ENCODE measurements around the gene MAP1LC3C. TPM values are rescaled to one million over a fixed set of nuclear protein-coding genes. Genes with fewer than 3 reads are reported as not detected.

The MAP1LC3C gene
- total and polyA plus RNA-seq, 9 of the 15 experiments (the other 6 are each of a cell fraction or from before 2014, with no cell fraction given), result not detected

DNA sequence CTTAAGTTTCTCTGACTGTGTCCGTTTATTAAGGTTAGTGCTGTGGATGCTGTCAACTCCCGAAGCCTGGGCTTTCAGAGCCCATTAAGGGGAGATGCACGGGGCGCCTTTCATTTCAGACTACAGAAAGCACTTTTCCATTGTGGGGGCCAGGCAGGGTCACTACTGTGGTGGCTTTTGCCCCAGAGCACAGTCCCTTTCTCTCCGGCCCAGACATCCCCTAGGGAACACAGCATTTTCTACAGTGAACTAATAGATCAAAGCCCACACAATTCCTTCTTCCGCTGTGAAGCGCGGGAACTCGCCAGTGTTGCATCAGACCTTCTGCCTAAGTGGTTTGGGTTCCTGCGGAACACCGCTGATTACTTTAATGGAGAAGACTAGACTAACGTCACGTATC lies 26.8 kb upstream of the MAP1LC3C start:
- in situ Hi-C loops (cut with MboI) (no loop called here), intact Hi-C loops (cut with micrococcal nuclease) (loop anchor here (10.0 kb wide), 2 partner anchors 429 to 1299 kb away; no protein-coding TSS in a partner anchor)
- 9% methylated on average over 13 of the region's 13 CpGs for WGBS (ENCODE audit: insufficient coverage, low coverage, missing lambda C conversion rate)
- Histone ChIP-seq H3K4me3 (no peak overlapping the region), H3K4me2 (ENCODE audit: insufficient read depth, low read length) (peak overlapping the region; percentile 39), H3K9me1 (ENCODE audit: control insufficient read depth, insufficient read depth, low read length) (no peaks in the 10 kb centered on the region), H3K9me3 (replicated peaks; ENCODE audit: control insufficient read depth, insufficient read depth, low read depth, low read length) (no peaks in the 10 kb centered on the region), H3K9ac (ENCODE audit: insufficient read depth in 1 of 2, low read depth in 2 of 2, low read length in 2 of 2) (no peak overlapping the region), H2AFZ (ENCODE audit: low read depth, low read length) (no peak overlapping the region), H3K79me2 (ENCODE audit: control insufficient read depth, insufficient read depth, low read length) (no peaks in the 10 kb centered on the region), H4K20me1 (replicated peaks; ENCODE audit: control insufficient read depth, insufficient read depth, low read length) (no peaks in the 10 kb centered on the region), H3K4me1 (replicated peaks in 1 of 2; ENCODE audit: control insufficient read depth in 2 of 2, insufficient read depth in 2 of 2, low read length in 2 of 2) (no peaks in the 10 kb centered on the region; a peak in 1 of 5 replicates), H3K27me3 (ENCODE audit: control insufficient read depth in 2 of 2, insufficient read depth in 2 of 2, low read length in 2 of 2) (peaks cover 12 to 13% of the 10 kb centered on the region in 2 experiments; a peak in 4 of 5 replicates), H3K36me3 (ENCODE audit: control insufficient read depth, insufficient read depth, low read length) (no peaks in the 10 kb centered on the region), H3K27ac (ENCODE audit: extremely low read depth, low read depth, low read length) (no peak overlapping the region)
- BruUV-seq (replicated peaks), result no TSS peak
- FAIRE-seq (no peak), DNase-seq (ENCODE audit: extremely low read depth in 1 of 4, low spot score in 3 of 4) (no peak), ATAC-seq (peak; percentile 67)
- CTCF ChIA-PET (ENCODE audit: low intra/inter-chr PET ratio), result no interaction called here
- POLR2A ChIA-PET, result interaction anchor here (0.5 kb wide), 1 partner anchor 19 kb away, joined by 3 read pairs; no protein-coding TSS in a partner anchor
- no peak for TF ChIP-seq GATAD2B (IDR thresholded peaks at IDR 0.05; ENCODE audit: borderline replicate concordance)
- TF ChIP-seq E2F3 (CRISPR knock-in tag; IDR thresholded peaks at IDR 0.05), result no peak
- no peak for TF ChIP-seq BMI1 (IDR thresholded peaks at IDR 0.05; ENCODE audit: low read length)
- TF ChIP-seq PHB (CRISPR knock-in tag; IDR thresholded peaks at IDR 0.05), result no peak
- peak; percentile 72 for TF ChIP-seq L3MBTL2 (IDR thresholded peaks at IDR 0.05)
- TF ChIP-seq CCNT2 (IDR thresholded peaks at IDR 0.05; ENCODE audit: borderline replicate concordance, extremely low read depth, insufficient read length, low read depth, low read length), result no peak
- TF ChIP-seq, protein P1, sequence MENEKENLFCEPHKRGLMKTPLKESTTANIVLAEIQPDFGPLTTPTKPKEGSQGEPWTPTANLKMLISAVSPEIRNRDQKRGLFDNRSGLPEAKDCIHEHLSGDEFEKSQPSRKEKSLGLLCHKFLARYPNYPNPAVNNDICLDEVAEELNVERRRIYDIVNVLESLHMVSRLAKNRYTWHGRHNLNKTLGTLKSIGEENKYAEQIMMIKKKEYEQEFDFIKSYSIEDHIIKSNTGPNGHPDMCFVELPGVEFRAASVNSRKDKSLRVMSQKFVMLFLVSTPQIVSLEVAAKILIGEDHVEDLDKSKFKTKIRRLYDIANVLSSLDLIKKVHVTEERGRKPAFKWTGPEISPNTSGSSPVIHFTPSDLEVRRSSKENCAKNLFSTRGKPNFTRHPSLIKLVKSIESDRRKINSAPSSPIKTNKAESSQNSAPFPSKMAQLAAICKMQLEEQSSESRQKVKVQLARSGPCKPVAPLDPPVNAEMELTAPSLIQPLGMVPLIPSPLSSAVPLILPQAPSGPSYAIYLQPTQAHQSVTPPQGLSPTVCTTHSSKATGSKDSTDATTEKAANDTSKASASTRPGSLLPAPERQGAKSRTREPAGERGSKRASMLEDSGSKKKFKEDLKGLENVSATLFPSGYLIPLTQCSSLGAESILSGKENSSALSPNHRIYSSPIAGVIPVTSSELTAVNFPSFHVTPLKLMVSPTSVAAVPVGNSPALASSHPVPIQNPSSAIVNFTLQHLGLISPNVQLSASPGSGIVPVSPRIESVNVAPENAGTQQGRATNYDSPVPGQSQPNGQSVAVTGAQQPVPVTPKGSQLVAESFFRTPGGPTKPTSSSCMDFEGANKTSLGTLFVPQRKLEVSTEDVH (IDR thresholded peaks at IDR 0.05; ENCODE audit: low read depth, partially characterized antibody), result peak; percentile 72
- no peak for TF ChIP-seq ZNF436 (CRISPR knock-in tag; IDR thresholded peaks at IDR 0.05)
- TF ChIP-seq JUNB (CRISPR knock-in tag; conservative IDR thresholded peaks at IDR 0.05), result no peak
- TF ChIP-seq, protein P2, sequence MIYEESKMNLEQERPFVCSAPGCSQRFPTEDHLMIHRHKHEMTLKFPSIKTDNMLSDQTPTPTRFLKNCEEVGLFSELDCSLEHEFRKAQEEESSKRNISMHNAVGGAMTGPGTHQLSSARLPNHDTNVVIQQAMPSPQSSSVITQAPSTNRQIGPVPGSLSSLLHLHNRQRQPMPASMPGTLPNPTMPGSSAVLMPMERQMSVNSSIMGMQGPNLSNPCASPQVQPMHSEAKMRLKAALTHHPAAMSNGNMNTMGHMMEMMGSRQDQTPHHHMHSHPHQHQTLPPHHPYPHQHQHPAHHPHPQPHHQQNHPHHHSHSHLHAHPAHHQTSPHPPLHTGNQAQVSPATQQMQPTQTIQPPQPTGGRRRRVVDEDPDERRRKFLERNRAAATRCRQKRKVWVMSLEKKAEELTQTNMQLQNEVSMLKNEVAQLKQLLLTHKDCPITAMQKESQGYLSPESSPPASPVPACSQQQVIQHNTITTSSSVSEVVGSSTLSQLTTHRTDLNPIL (CRISPR knock-in tag; IDR thresholded peaks at IDR 0.05), result no peak
- no peak for TF ChIP-seq ZNF12 (CRISPR knock-in tag; IDR thresholded peaks at IDR 0.05)
- TF ChIP-seq, protein P3, sequence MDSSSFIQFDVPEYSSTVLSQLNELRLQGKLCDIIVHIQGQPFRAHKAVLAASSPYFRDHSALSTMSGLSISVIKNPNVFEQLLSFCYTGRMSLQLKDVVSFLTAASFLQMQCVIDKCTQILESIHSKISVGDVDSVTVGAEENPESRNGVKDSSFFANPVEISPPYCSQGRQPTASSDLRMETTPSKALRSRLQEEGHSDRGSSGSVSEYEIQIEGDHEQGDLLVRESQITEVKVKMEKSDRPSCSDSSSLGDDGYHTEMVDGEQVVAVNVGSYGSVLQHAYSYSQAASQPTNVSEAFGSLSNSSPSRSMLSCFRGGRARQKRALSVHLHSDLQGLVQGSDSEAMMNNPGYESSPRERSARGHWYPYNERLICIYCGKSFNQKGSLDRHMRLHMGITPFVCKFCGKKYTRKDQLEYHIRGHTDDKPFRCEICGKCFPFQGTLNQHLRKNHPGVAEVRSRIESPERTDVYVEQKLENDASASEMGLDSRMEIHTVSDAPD (CRISPR knock-in tag; IDR thresholded peaks at IDR 0.05), result no peak
- TF ChIP-seq BCL6 (CRISPR knock-in tag; IDR thresholded peaks at IDR 0.05), result no peak
- TF ChIP-seq SOX6 (IDR thresholded peaks at IDR 0.05), result no peak
- no peak for TF ChIP-seq ZNF77 (CRISPR knock-in tag; IDR thresholded peaks at IDR 0.05)
- TF ChIP-seq HMG20B (CRISPR knock-in tag; IDR thresholded peaks at IDR 0.05), result no peak
- TF ChIP-seq, protein P4, sequence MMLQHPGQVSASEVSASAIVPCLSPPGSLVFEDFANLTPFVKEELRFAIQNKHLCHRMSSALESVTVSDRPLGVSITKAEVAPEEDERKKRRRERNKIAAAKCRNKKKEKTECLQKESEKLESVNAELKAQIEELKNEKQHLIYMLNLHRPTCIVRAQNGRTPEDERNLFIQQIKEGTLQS (IDR thresholded peaks at IDR 0.05), result peak; percentile 61; the same call in 1 of the 2 replicates
- TF ChIP-seq, protein P4 (CRISPR knock-in tag; conservative IDR thresholded peaks at IDR 0.05), result no peak
